GM13976 (cell line): ENCODE measurements around the gene SIX3.

Experiments
- DNase-seq: peaks from one replicate; pipeline ENCODE4 v3.0.0; 2012; ENCODE audit warnings: low spot score
- CTCF ChIP-seq: IDR thresholded peaks from 2 replicates; pipeline ENCODE4 v1.5.1; 2012; ENCODE audit warnings: borderline replicate concordance, mild to moderate bottlenecking; ENCODE audit not compliant: insufficient read depth; ENCODE audit errors: extremely low read depth, missing control alignments, control extremely low read depth
- in situ Hi-C: fragments of 300-500 bp; cut with MboI; formaldehyde crosslinking; loops from one replicate; pipeline ENCODE4 v1.12.0; 2022; ENCODE audit warnings: low sequenced_read_pairs, mixed read lengths, inconsistent platforms; ENCODE audit not compliant: unreplicated experiment

Gene SIX3

GRCh38 chr2:44955593-44956392 lies 14.3 kb downstream of the SIX3 start:
- peak; percentile 99 for TF ChIP-seq CTCF
- in situ Hi-C loops: loop anchor here (10.0 to 25.0 kb wide), 2 partner anchors 481 to 918 kb away; no protein-coding TSS in a partner anchor
- DNase-seq: peak; percentile 89

GRCh38 chr2:44956843-44957242 lies 15.3 kb downstream of the SIX3 start:
- in situ Hi-C loops: loop anchor here (10.0 to 25.0 kb wide), 2 partner anchors 482 to 920 kb away; no protein-coding TSS in a partner anchor
- TF ChIP-seq CTCF: no peak
- no peak for DNase-seq

GRCh38 chr2:44957656-44958327 lies 16.3 kb downstream of the SIX3 start:
- no peak for DNase-seq
- in situ Hi-C loops: loop anchor here (10.0 to 25.0 kb wide), 2 partner anchors 483 to 920 kb away; no protein-coding TSS in a partner anchor
- TF ChIP-seq CTCF: no peak

GRCh38 chr2:44959855-44960254 lies 18.4 kb downstream of the SIX3 start:
- no peak for DNase-seq
- in situ Hi-C loops: loop anchor here (10.0 to 25.0 kb wide), 2 partner anchors 485 to 923 kb away; no protein-coding TSS in a partner anchor
- TF ChIP-seq CTCF: no peak

GRCh38 chr2:44960871-44961270 lies 19.4 kb downstream of the SIX3 start:
- DNase-seq: no peak
- no peak for TF ChIP-seq CTCF
- in situ Hi-C loops: loop anchor here (25.0 kb wide), 1 partner anchor 924 kb away; no protein-coding TSS in a partner anchor

GRCh38 chr2:44962176-44962695 lies 20.7 kb downstream of the SIX3 start:
- in situ Hi-C loops: loop anchor here (25.0 kb wide), 1 partner anchor 925 kb away; no protein-coding TSS in a partner anchor
- no peak for DNase-seq
- TF ChIP-seq CTCF: no peak
